T-helper 1 cell treated with Interleukin-12 subunit alpha and Interleukin-12 subunit beta and Interleukin-4 antibody, amounts not matched to agents 30 ng/mL and 1 ng/mL, for 36 hours (primary cell): ENCODE measurements around the gene EDEM3. TPM values are rescaled to one million over a fixed set of nuclear protein-coding genes. Genes with fewer than 3 reads are reported as not detected.
"Not testable (repeated sequence)": the region's sequence is repeated elsewhere in the genome, so short reads cannot be mapped to it uniquely, and the experiment has no call there.

Experiments used
- intact Hi-C: fragments of 100-400 bp; cut with micrococcal nuclease; formaldehyde crosslinking; loops from one replicate; pipeline ENCODE4 v1.15.1; 2024
- total RNA-seq: library from RNA; stranded (reverse); gene quantifications from 2 replicates; pipeline ENCODE4 v1.2.3, GENCODE V29; 2022

EDEM3 gene
- total RNA-seq, 1 donor from 2014 or later = 32.1 TPM

GRCh38 chr1:184740344-184740743, 14.3 kb downstream of the EDEM3 start:
- intact Hi-C loops = no loop called here

- intact Hi-C loops = no loop called here
Observed at GRCh38 chr1:184739796-184740195, 14.9 kb downstream of the EDEM3 start.

- intact Hi-C loops = no loop called here
Observed at GRCh38 chr1:184739070-184739469, 15.6 kb downstream of the EDEM3 start.

- intact Hi-C loops = no loop called here
Observed at GRCh38 chr1:184734980-184735379, 19.7 kb downstream of the EDEM3 start.

GRCh38 chr1:184724843-184725242, 29.8 kb downstream of the EDEM3 start:
- intact Hi-C loops = no loop called here

- intact Hi-C loops = no loop called here
Observed at GRCh38 chr1:184716158-184716557, 38.5 kb downstream of the EDEM3 start.

- intact Hi-C loops = no loop called here
Observed at GRCh38 chr1:184709418-184709817, 45.2 kb downstream of the EDEM3 start.

- intact Hi-C loops = no loop called here
Observed at GRCh38 chr1:184708084-184708676, 46.5 kb downstream of the EDEM3 start.

- intact Hi-C loops = no loop called here
Observed at GRCh38 chr1:184705271-184705670, 49.4 kb downstream of the EDEM3 start.

GRCh38 chr1:184701816-184702215, 52.8 kb downstream of the EDEM3 start:
- intact Hi-C loops = no loop called here

GRCh38 chr1:184698969-184699368, 55.7 kb downstream of the EDEM3 start:
- intact Hi-C loops = no loop called here

- intact Hi-C loops = no loop called here
Observed at GRCh38 chr1:184698016-184698415, 56.6 kb downstream of the EDEM3 start.

- intact Hi-C loops = no loop called here
Observed at GRCh38 chr1:184696403-184696802, 58.3 kb downstream of the EDEM3 start.

- intact Hi-C loops = no loop called here
Observed at GRCh38 chr1:184695023-184695422, 59.6 kb downstream of the EDEM3 start.

- intact Hi-C loops = no loop called here
Observed at GRCh38 chr1:184693011-184693410, 61.6 kb downstream of the EDEM3 start.

- intact Hi-C loops = loop anchor here (1.0 kb wide), 1 partner anchor 617 kb away; no protein-coding TSS in a partner anchor
Observed at GRCh38 chr1:184691719-184692324, 62.8 kb downstream of the EDEM3 start.

GRCh38 chr1:184686540-184686939, 68.1 kb downstream of the EDEM3 start:
- intact Hi-C loops = no loop called here

- intact Hi-C loops = no loop called here
Observed at GRCh38 chr1:184685116-184685515, 69.5 kb downstream of the EDEM3 start.

- intact Hi-C loops = no loop called here
Observed at GRCh38 chr1:184684285-184685074, 70.2 kb downstream of the EDEM3 start.

GRCh38 chr1:184682956-184683355, 71.7 kb downstream of the EDEM3 start:
- intact Hi-C loops = no loop called here

GRCh38 chr1:184680611-184681225, 73.9 kb downstream of the EDEM3 start:
- intact Hi-C loops = not testable (repeated sequence)

GRCh38 chr1:184679472-184679871, 75.2 kb downstream of the EDEM3 start:
- intact Hi-C loops = not testable (repeated sequence)
